Ovary (tissue), 9 donors: ENCODE measurements around the gene FRMD4A. TPM values are rescaled to one million over a fixed set of nuclear protein-coding genes. Genes with fewer than 3 reads are reported as not detected.

Source experiments
- DNase-seq, 5 donors: peaks; one replicate each; pipeline ENCODE4 v3.0.0-alpha.2; 2019 to 2020
- H3K27ac ChIP-seq, 2 donors: fragments of 200-600 bp; one replicate each; pipeline versions ENCODE4 v1.5.1 to v1.8.0; 2019 to 2022
- H3K27me3 ChIP-seq: fragments of 200-600 bp; one replicate; pipeline ENCODE4 v1.8.0; 2022
- H3K36me3 ChIP-seq: fragments of 200-600 bp; sonication (generic); one replicate; pipeline ENCODE4 v1.5.1; 2019
- H3K4me1 ChIP-seq: one replicate; pipeline ENCODE4 v1.8.1; 2013; ENCODE audit warnings: mild to moderate bottlenecking, moderate library complexity; ENCODE audit not compliant: insufficient read depth
- H3K4me3 ChIP-seq: fragments of 200-600 bp; sonication (generic); one replicate; pipeline ENCODE4 v1.5.1; 2017
- H3K9me3 ChIP-seq, 2 donors: fragments of 200-600 bp in 1 of 2; sonication (generic) in 1 of 2; one replicate each; pipeline versions ENCODE4 v1.5.1 to v1.8.1; 2013 to 2019; ENCODE audit warnings: mild to moderate bottlenecking in 1 of 2, moderate library complexity in 1 of 2
- EP300 ChIP-seq: sonication (generic); formaldehyde crosslinking; IDR thresholded peaks from one replicate; pipeline ENCODE4 v1.6.1; 2017; ENCODE audit warnings: antibody characterized with exemption
- POLR2A ChIP-seq: fragments of 450-650 bp; IDR thresholded peaks from one replicate; pipeline ENCODE4 v1.6.1; 2017; ENCODE audit warnings: antibody characterized with exemption, mild to moderate bottlenecking, moderate library complexity
- WGBS, 3 donors: extraction: QIAGEN DNeasy Blood & Tissue Kit in 1 of 3; methylation state at CpG; one replicate each; pipeline versions ENCODE4 v1.1.5 to v1.1.7; 2013 to 2017; 5-methylcytosine and 5-hydroxymethylcytosine counted together
- intact Hi-C, 4 donors: fragments of 100-400 bp; cut with DNase I; formaldehyde crosslinking; loops; one replicate each; pipeline versions ENCODE4 v1.11.0 to v1.15.1; 2022 to 2023
- polyA plus RNA-seq, 2 donors: library from polyadenylated mRNA; stranded (reverse); fragments of 200-250 nt in 1 of 2; fragments of 350-450 nt in 1 of 2; fragmentation: Illumina TruSeq in 1 of 2; extraction: RNeasy Lipid Tissue Mini Kit (QIAGEN cat#74804) in 1 of 2; gene quantifications; one replicate each; pipeline ENCODE4 v1.2.3, GENCODE V29; 2013 to 2014
- total RNA-seq, 7 donors: library from RNA; depleted of rRNA in 2 of 7; stranded (reverse); fragments of >200 nt in 2 of 7; fragmentation: NEBNext Ultra II Directional in 3 of 7; extraction: Animal tissue kit (Norgen Biotek cat#: 25700) in 3 of 7; gene quantifications; one replicate each; pipeline versions ENCODE4 v1.1.0 to v1.2.4, GENCODE V29; 2016 to 2023
- TF ChIP-seq, protein P1 (sequence below), 3 donors: fragments of 450-650 bp in 2 of 3; fragments of 200-600 bp in 1 of 3; IDR thresholded peaks; one replicate each; pipeline versions ENCODE4 v1.5.1 to v1.8.0; 2016 to 2022; ENCODE audit warnings: antibody characterized with exemption in 3 of 3, mild to moderate bottlenecking in 1 of 3
- donor health status: DM: no; HTN: no; CAD: no; lungs with moderate emphysema.
- donor health status: DM: no; HTN: no; CAD: no.
- donor health status: Bipolar disorder and iron deficiency.
- donor health status: DM: yes; HTN: yes; CAD: no.
- donor health status: DM: no; HTN: no; CAD: no.
- donor health status: DM: yes; HTN: yes; CAD: no.

Gene FRMD4A
- total and polyA plus RNA-seq, 9 donors, result 5.5 to 24.7 (median 11.3) TPM

DNA sequence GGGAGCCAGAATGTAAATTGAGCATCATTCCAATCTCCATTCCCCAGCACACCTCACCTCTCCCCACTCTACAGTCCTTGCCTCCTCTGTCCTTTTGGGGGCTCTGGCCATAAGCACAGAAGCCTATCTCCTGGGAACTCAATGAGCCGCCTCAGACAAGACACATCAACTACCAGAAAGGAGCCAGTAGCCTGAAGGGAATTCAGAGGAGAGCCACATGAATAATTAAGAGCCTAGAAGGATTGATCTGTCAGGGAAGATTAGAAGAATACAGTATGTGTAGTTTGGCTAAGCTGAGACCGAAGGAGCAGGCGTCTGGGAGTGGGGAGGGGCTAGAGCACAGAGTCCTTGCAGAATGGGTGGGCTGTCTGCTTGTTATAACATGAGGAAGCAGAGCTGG is 31.2 kb downstream of the FRMD4A start:
- Histone ChIP-seq H3K27ac (no peak overlapping the region), H3K4me1 (no peaks in the 10 kb centered on the region), H3K9me3 (no peaks in the 10 kb centered on the region), H3K4me3 (no peak overlapping the region), H3K27me3 (no peaks in the 10 kb centered on the region), H3K36me3 (no peaks in the 10 kb centered on the region)
- WGBS, 3 donors, result 52 to 58% (median 53%) methylated on average over 3 of the region's 3 CpGs
- intact Hi-C loops, result no loop called here
- no peak for TF ChIP-seq EP300
- no peak for TF ChIP-seq POLR2A
- TF ChIP-seq, protein P1, sequence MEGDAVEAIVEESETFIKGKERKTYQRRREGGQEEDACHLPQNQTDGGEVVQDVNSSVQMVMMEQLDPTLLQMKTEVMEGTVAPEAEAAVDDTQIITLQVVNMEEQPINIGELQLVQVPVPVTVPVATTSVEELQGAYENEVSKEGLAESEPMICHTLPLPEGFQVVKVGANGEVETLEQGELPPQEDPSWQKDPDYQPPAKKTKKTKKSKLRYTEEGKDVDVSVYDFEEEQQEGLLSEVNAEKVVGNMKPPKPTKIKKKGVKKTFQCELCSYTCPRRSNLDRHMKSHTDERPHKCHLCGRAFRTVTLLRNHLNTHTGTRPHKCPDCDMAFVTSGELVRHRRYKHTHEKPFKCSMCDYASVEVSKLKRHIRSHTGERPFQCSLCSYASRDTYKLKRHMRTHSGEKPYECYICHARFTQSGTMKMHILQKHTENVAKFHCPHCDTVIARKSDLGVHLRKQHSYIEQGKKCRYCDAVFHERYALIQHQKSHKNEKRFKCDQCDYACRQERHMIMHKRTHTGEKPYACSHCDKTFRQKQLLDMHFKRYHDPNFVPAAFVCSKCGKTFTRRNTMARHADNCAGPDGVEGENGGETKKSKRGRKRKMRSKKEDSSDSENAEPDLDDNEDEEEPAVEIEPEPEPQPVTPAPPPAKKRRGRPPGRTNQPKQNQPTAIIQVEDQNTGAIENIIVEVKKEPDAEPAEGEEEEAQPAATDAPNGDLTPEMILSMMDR (IDR thresholded peaks at IDR 0.05), result no peak
- DNase-seq, result no peak

DNA sequence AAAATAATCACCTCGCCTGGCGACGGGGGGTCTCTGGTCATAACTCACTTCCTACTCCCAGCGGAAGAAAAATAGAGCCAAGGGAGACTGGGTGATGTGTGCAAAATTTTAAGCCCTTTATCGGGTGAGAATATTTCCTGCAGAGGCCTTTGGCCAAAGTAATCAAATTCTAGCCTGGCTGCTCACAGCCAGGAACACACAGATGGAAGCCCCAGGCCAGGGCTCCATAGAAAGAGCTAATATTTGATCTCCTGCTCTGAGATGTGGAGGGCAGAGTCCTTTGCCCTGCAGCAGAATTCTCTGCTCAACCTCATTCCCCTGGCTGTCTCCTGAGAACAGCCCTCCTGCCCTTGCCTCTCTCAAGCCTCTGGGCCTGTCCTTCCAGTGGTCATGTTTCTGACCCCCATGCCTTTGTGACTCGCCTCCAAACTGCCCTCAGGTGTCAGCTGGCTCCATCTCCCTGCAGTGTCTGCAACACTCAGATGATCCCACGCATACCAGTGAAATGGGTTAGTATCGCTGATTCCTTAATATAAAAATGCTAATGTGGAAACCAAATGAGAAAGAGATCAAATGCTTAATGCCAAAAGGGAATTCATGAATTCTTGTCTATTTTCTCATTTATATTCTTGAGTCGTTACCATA is 34.5 kb downstream of the FRMD4A start:
- WGBS, 3 donors, result 41 to 56% (median 53%) methylated on average over 9 of the region's 9 CpGs
- Histone ChIP-seq H3K27me3 (no peaks in the 10 kb centered on the region), H3K4me3 (no peak overlapping the region), H3K9me3 (no peaks in the 10 kb centered on the region), H3K36me3 (no peaks in the 10 kb centered on the region), H3K4me1 (no peaks in the 10 kb centered on the region), H3K27ac (no peak overlapping the region)
- TF ChIP-seq EP300, result no peak
- TF ChIP-seq POLR2A, result no peak
- TF ChIP-seq, protein P1 (IDR thresholded peaks at IDR 0.05), result no peak
- intact Hi-C loops, result no loop called here
- no peak for DNase-seq

DNA sequence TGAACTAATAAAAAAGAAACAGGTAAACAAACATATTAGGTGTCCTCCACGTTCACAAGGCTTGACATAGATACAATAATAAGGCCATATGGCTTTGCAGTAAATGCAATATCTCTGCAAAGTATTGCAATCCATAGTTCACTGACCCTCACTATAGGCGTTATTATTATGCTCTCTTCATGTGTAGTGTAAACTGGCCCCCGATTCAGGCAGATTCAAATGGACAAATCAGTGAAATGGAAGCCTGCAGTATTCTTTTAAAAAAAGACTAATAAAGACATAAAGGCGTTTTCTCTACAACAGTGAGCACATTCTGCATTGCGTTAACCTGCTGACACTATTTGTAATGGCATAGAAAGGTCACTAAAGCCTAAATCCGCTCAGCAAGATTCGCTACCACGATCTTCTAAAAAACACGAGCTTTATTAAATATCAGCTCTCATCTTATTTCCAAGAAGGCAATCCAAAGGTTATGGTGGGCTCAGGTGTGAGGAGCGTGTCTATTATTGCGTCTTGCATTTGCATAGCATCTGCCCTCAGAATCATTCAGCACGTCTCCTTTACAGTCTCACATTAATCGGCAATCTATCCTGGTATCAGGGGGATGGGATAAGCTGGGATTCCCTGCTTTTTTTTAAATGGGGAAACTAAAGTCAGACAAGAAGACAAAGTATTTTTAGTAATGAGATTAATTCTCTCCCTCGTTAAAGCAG is 36.2 kb downstream of the FRMD4A start:
- WGBS, 3 donors, result 82 to 88% (median 83%) methylated on average over 14 of the region's 14 CpGs

DNA sequence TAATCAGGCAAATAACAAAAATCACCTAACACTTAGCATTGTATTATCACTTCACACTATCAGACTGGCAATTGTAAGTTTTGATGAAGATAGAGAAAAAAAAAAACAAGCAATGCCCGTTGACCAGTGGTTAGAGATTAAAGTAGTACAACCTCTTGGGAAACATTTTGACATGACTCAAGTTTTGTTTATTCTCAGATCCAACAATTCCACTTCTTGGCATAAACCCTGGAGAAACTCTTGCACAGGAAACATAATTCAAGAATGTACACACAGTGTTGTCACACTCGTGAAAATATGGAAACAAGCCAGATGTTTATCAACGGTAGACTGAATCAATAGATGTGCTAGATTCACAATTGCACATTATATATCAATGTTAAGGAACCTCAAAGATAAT is 37.2 kb downstream of the FRMD4A start:
- Histone ChIP-seq H3K4me3 (no peak overlapping the region), H3K4me1 (no peaks in the 10 kb centered on the region), H3K27ac (no peak overlapping the region), H3K36me3 (no peaks in the 10 kb centered on the region), H3K9me3 (no peaks in the 10 kb centered on the region), H3K27me3 (no peaks in the 10 kb centered on the region)
- intact Hi-C loops, result no loop called here
- 41 to 51% (median 48%) methylated on average over 3 of the region's 3 CpGs for WGBS, 3 donors
- TF ChIP-seq EP300, result no peak
- no peak for TF ChIP-seq POLR2A
- TF ChIP-seq, protein P1 (IDR thresholded peaks at IDR 0.05), result no peak
- no peak for DNase-seq

More for the DNA sequence above, 36.2 kb downstream of the FRMD4A start:
- intact Hi-C loops, result no loop called here
- H3K36me3 ChIP-seq, result no peaks in the 10 kb centered on the region
- no peak for DNase-seq
- no peak overlapping the region for H3K4me3 ChIP-seq
- TF ChIP-seq POLR2A, result no peak
- no peak overlapping the region for H3K27ac ChIP-seq
- H3K27me3 ChIP-seq, result no peaks in the 10 kb centered on the region
- H3K9me3 ChIP-seq, result no peaks in the 10 kb centered on the region
- H3K4me1 ChIP-seq, result no peaks in the 10 kb centered on the region

DNA sequence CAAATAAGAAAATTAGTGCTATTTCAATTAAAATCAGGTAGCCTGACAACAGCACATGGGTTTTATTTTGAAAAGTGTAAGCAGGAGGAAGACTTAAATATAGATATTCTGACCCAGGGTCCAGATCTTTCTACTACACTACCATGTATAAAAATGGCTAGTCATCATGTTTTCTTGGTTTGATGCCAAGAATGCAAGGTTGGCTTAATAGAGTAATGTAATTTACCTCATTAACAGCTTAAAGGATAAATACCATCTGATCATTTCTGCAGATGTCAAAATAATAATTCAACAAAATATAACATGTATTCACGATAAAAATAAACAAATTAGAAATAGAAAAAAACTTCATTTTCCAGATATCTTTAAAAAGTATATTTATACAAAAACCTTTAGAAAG is 39.4 kb downstream of the FRMD4A start:
- intact Hi-C loops, result no loop called here
- no peak for DNase-seq
- H3K9me3 ChIP-seq, result no peaks in the 10 kb centered on the region
- no peaks in the 10 kb centered on the region for H3K36me3 ChIP-seq
- H3K4me3 ChIP-seq, result no peak overlapping the region
- WGBS, 3 donors, result 92 to 98% (median 95%) methylated on average over 1 of the region's 1 CpG
- H3K4me1 ChIP-seq, result no peaks in the 10 kb centered on the region
- H3K27ac ChIP-seq, result no peak overlapping the region
- no peak for TF ChIP-seq POLR2A
- TF ChIP-seq, protein P1 (IDR thresholded peaks at IDR 0.05), result no peak
- no peak for TF ChIP-seq EP300
- H3K27me3 ChIP-seq, result no peaks in the 10 kb centered on the region
